ENCODE results near the gene LZTR1.

GRCh38 chr22:20985720-20986119, 3.6 kb downstream of the LZTR1 start:
- TF ChIP-seq, protein P1, sequence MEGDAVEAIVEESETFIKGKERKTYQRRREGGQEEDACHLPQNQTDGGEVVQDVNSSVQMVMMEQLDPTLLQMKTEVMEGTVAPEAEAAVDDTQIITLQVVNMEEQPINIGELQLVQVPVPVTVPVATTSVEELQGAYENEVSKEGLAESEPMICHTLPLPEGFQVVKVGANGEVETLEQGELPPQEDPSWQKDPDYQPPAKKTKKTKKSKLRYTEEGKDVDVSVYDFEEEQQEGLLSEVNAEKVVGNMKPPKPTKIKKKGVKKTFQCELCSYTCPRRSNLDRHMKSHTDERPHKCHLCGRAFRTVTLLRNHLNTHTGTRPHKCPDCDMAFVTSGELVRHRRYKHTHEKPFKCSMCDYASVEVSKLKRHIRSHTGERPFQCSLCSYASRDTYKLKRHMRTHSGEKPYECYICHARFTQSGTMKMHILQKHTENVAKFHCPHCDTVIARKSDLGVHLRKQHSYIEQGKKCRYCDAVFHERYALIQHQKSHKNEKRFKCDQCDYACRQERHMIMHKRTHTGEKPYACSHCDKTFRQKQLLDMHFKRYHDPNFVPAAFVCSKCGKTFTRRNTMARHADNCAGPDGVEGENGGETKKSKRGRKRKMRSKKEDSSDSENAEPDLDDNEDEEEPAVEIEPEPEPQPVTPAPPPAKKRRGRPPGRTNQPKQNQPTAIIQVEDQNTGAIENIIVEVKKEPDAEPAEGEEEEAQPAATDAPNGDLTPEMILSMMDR (IDR thresholded peaks at IDR 0.05), result no peak
- no peak for TF ChIP-seq POLR2A (IDR thresholded peaks at IDR 0.05)
- no peak for TF ChIP-seq POLR2AphosphoS5 (IDR thresholded peaks at IDR 0.05)
